Measurements from ENCODE around the gene RAB36.

GRCh38 chr22:23166042-23166831 is 21.0 kb downstream of the RAB36 start:
- TF ChIP-seq LEF1 (IDR thresholded peaks at IDR 0.05; ENCODE audit: borderline replicate concordance) = no peak
- TF ChIP-seq NFRKB (IDR thresholded peaks at IDR 0.05) = no peak
- no peak for TF ChIP-seq SUZ12 (IDR thresholded peaks at IDR 0.05)
- no peak for TF ChIP-seq ZNF384 (IDR thresholded peaks at IDR 0.05)
- TF ChIP-seq SP1 (IDR thresholded peaks at IDR 0.05) = no peak
